Heart right ventricle (tissue), 16 donors: Measurements from ENCODE around the gene TRAM2. TPM values are rescaled to one million over a fixed set of nuclear protein-coding genes. Genes with fewer than 3 reads are reported as not detected.

ENCODE experiments used
- ATAC-seq, 8 donors: fragments of 200-7000 bp; cut with Tn5 transposase; one replicate each; pipeline ENCODE4 v1.9.1; 2020; ENCODE audit warnings: mild to moderate bottlenecking in 8 of 8, moderate library complexity in 8 of 8, moderate number of reproducible peaks in 1 of 8
- DNase-seq, 2 donors: peaks; one replicate each; pipeline ENCODE4 v3.0.0-alpha.2; 2020
- H3K27ac ChIP-seq, 10 donors: fragments of 200-600 bp; sonication (generic) in 2 of 10; one replicate each; pipeline versions ENCODE4 v1.5.0 to v1.8.0; 2020 to 2022; ENCODE audit warnings: mild to moderate bottlenecking in 3 of 10
- H3K27me3 ChIP-seq, 7 donors: fragments of 200-600 bp; one replicate each; pipeline ENCODE4 v1.8.0; 2021 to 2022; ENCODE audit warnings: mild to moderate bottlenecking in 2 of 7
- H3K36me3 ChIP-seq, 9 donors: fragments of 200-600 bp; sonication (generic) in 1 of 9; one replicate each; pipeline versions ENCODE4 v1.5.0 to v1.8.0; 2020 to 2022; ENCODE audit warnings: mild to moderate bottlenecking in 2 of 9
- H3K4me1 ChIP-seq, 9 donors: fragments of 200-600 bp; sonication (generic) in 1 of 9; one replicate each; pipeline versions ENCODE4 v1.5.0 to v1.8.0; 2020 to 2022; ENCODE audit warnings: mild to moderate bottlenecking in 4 of 9
- H3K4me3 ChIP-seq, 10 donors: fragments of 200-600 bp; sonication (generic) in 2 of 10; one replicate each; pipeline versions ENCODE4 v1.5.0 to v1.8.0; 2020 to 2022; ENCODE audit warnings: mild to moderate bottlenecking in 7 of 10, moderate library complexity in 2 of 10
- H3K9me3 ChIP-seq, 11 donors: fragments of 200-600 bp in 10 of 11; sonication (generic) in 2 of 11; one replicate each; pipeline versions ENCODE4 v1.5.0 to v1.8.0; 2013 to 2022; ENCODE audit warnings: mild to moderate bottlenecking in 2 of 11, control low read depth in 1 of 11, moderate library complexity in 1 of 11
- CTCF ChIP-seq, 9 donors: fragments of 200-600 bp; sonication (generic) in 2 of 9; IDR thresholded peaks; one replicate each; pipeline versions ENCODE4 v1.5.0 to v1.8.0; 2021 to 2022; ENCODE audit warnings: antibody characterized with exemption in 9 of 9, mild to moderate bottlenecking in 5 of 9, moderate library complexity in 1 of 9
- WGBS, 2 donors: extraction: QIAGEN DNeasy Blood & Tissue Kit; methylation state at CpG; one replicate each; pipeline ENCODE4 v1.1.7; 2013; ENCODE audit warnings: inconsistent platforms in 1 of 2; 5-methylcytosine and 5-hydroxymethylcytosine counted together
- intact Hi-C, 10 donors: fragments of 100-400 bp; cut with DNase I; formaldehyde crosslinking; loops; one replicate each; pipeline versions ENCODE4 v1.11.1 to v1.14.2; 2022
- polyA plus RNA-seq, 2 donors: library from polyadenylated mRNA; stranded (reverse); fragments of 200-250 nt; gene quantifications; one replicate each; pipeline ENCODE4 v1.2.3, GENCODE V29; 2013
- total RNA-seq, 10 donors: library from RNA; stranded (reverse); fragmentation: NEBNext Ultra II Directional in 3 of 10; extraction: Animal tissue kit (Norgen Biotek cat#: 25700) in 3 of 10; gene quantifications; one replicate each; pipeline versions ENCODE4 v1.2.1 to v1.2.4, GENCODE V29; 2021 to 2023
- donor health status: Arrhythmogenic right ventricular cardiomyopathy.
- donor health status: ischemic (EF 13 %, LVEDD 7.1; RV severe dilation, severe dysfunction).
- donor health status: healthy with polysubstance abuse.
- donor health status: DM: no; HTN: yes; CAD: no.
- donor health status: DM: no; HTN: no; CAD: no.
- donor health status: ischemic (EF 25% LVEDD 6.9; RV normal size, moderate dysfunction).
- donor health status: ischemic (EF 25% LVEDD 5.7; RV mildly dilated, moderate dysfunction).
- donor health status: healthy.
- donor health status: DM: yes; HTN: yes; CAD: no.
- donor health status: Ischemic cardiomyopathy.
- donor health status: ischemic (EF 35%, LVEDD 5.7; RV mildly dilated, moderate dysfunction).
- donor health status: nonischemic (EF 11% LVEDD 7.7; RV severe dilation, severe dysfunction).
- donor health status: DM: yes; HTN: yes; CAD: no.
- donor health status: PGD.
- donor health status: ischemic (EF 29% LVEDD 5.4; RV normal size, mild dysfunction).
- donor health status: nonischemic (EF 23%, LVEDD 6.1; RV moderate dilation, normal function).

TRAM2 gene
- total and polyA plus RNA-seq, 12 donors = 5.0 to 17.3 (median 10.6) TPM

- Histone ChIP-seq H3K4me1 (peaks cover 12 to 69% (median 54%) of the 10 kb centered on the region in 9 donors), H3K27ac (no peak overlapping the region), H3K27me3 (no peaks in the 10 kb centered on the region), H3K4me3 (no peak overlapping the region), H3K9me3 (no peaks in the 10 kb centered on the region), H3K36me3 (no peaks in the 10 kb centered on the region)
- no peak for TF ChIP-seq CTCF (IDR thresholded peaks at IDR 0.05)
- WGBS, 2 donors = 93 to 94% methylated on average over 6 of the region's 6 CpGs
- DNase-seq (no peak), ATAC-seq (no peak)
- intact Hi-C loops = no loop called here
Measured at GRCh38 chr6:52554684-52555280, 22.1 kb downstream of the TRAM2 start.

GRCh38 chr6:52553719-52554118, 23.1 kb downstream of the TRAM2 start:
- H3K27ac ChIP-seq = no peak overlapping the region
- H3K4me1 ChIP-seq = peaks cover 12 to 74% (median 63%) of the 10 kb centered on the region in 9 donors
- H3K9me3 ChIP-seq = no peaks in the 10 kb centered on the region
- H3K27me3 ChIP-seq = no peaks in the 10 kb centered on the region
- no peak for TF ChIP-seq CTCF (IDR thresholded peaks at IDR 0.05)
- intact Hi-C loops = no loop called here
- WGBS, 2 donors = 95 to 97% methylated on average over 2 of the region's 2 CpGs
- ATAC-seq = no peak
- no peaks in the 10 kb centered on the region for H3K36me3 ChIP-seq
- H3K4me3 ChIP-seq = no peak overlapping the region
- DNase-seq = no peak

- Histone ChIP-seq H3K4me3 (no peak overlapping the region), H3K4me1 (peaks cover 15 to 76% (median 63%) of the 10 kb centered on the region in 9 donors), H3K27me3 (no peaks in the 10 kb centered on the region), H3K36me3 (no peaks in the 10 kb centered on the region), H3K27ac (peak overlapping the region in 2 of 10 donors; percentile 72 to 81), H3K9me3 (no peaks in the 10 kb centered on the region)
- no peak for TF ChIP-seq CTCF (IDR thresholded peaks at IDR 0.05)
- intact Hi-C loops = no loop called here
- DNase-seq = no peak
- no peak for ATAC-seq
- 98 to 100% methylated on average over 1 of the region's 1 CpG for WGBS, 2 donors
Measured at GRCh38 chr6:52553158-52553557, 23.7 kb downstream of the TRAM2 start.

- Histone ChIP-seq H3K27ac (peak overlapping the region in 9 of 10 donors; percentile 37 to 81 (median 56)), H3K9me3 (no peaks in the 10 kb centered on the region), H3K4me3 (peak overlapping the region in 4 of 10 donors; percentile 6 to 14 (median 8)), H3K36me3 (no peaks in the 10 kb centered on the region), H3K4me1 (peaks cover 19 to 76% (median 63%) of the 10 kb centered on the region in 9 donors), H3K27me3 (no peaks in the 10 kb centered on the region)
- intact Hi-C loops = no loop called here
- 29 to 45% methylated on average over 6 of the region's 6 CpGs for WGBS, 2 donors
- ATAC-seq = peak in 4 of 8 donors; percentile 7 to 22 (median 16)
- TF ChIP-seq CTCF (IDR thresholded peaks at IDR 0.05) = no peak
- DNase-seq = no peak
Measured at GRCh38 chr6:52552278-52552643, 24.6 kb downstream of the TRAM2 start.
